Cardiac fibroblast (primary cell): Measurements from ENCODE around the gene RNF225.

Source experiments
- DNase-seq, 2 donors: peaks; one replicate each; pipeline versions ENCODE4 v3.0.0 to v3.0.0-alpha.2; 2010; ENCODE audit warnings: low read depth in 2 of 2
- H3K4me3 ChIP-seq, 2 donors: replicated peaks in 1 of 2; 1 replicate in 1 of 2; 2 replicates in 1 of 2; pipeline ENCODE4 v1.5.1; 2011; ENCODE audit warnings: low read depth in 2 of 2, low read length in 2 of 2, mild to moderate bottlenecking in 2 of 2, moderate library complexity in 1 of 2
- CTCF ChIP-seq: IDR thresholded peaks from one replicate; pipeline ENCODE4 v1.5.1; 2011; ENCODE audit warnings: low read depth, mild to moderate bottlenecking, low read length, inconsistent platforms

RNF225 gene

DNA sequence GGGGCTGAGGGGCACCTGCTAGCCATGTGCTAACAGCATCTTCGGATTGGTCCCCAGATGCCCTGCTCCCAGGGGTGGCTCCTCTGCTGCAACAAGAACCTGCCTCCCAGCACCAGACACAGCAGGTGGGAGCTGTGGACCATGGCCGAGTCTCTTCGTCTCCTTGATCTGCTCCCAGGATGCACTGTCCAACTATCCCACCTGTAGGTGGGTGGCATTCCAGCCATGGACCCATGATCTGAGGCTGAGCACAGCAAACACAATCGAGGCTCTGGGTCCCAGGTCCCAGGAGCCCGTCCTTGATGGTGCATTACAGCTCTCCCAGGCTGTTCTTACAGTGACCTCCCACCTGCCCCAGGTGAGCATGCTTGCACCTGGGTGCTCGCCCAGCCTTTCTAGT, 16.2 kb upstream of the RNF225 start:
- DNase-seq, result no peak
- TF ChIP-seq CTCF, result no peak
- no peak overlapping the region for H3K4me3 ChIP-seq

DNA sequence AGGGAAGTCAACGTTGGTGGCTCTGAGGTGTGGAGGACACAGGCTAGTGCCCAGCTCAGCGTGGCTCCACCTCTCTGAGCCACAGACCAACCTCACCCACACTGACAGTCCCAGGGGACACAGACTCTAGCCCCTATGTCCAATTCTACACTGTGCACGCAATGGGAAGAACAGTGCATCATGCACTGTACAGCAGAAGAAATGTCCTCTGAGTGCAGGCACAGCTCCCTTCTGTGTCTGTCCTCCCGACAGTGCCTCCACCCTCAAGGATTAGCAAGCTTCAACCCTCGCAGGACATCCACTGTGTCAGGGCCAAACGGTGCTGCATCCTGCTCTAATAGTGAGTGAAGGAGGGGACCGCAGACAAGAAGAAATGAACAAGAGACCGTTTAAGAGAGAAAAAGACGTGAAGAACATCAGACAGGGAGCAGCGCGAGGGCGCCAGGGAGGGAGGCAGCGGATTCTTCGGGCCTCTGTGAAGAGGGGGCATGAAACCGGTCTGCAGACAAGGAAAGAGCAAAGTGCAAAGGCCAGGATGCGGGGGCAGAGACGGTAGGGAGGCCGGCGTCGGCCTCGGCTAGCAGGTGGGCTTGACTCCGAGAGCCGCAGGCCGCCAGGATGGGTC, 15.3 kb upstream of the RNF225 start:
- TF ChIP-seq CTCF, result no peak
- no peak for DNase-seq
- peak overlapping the region; percentile 58 to 77 for H3K4me3 ChIP-seq

DNA sequence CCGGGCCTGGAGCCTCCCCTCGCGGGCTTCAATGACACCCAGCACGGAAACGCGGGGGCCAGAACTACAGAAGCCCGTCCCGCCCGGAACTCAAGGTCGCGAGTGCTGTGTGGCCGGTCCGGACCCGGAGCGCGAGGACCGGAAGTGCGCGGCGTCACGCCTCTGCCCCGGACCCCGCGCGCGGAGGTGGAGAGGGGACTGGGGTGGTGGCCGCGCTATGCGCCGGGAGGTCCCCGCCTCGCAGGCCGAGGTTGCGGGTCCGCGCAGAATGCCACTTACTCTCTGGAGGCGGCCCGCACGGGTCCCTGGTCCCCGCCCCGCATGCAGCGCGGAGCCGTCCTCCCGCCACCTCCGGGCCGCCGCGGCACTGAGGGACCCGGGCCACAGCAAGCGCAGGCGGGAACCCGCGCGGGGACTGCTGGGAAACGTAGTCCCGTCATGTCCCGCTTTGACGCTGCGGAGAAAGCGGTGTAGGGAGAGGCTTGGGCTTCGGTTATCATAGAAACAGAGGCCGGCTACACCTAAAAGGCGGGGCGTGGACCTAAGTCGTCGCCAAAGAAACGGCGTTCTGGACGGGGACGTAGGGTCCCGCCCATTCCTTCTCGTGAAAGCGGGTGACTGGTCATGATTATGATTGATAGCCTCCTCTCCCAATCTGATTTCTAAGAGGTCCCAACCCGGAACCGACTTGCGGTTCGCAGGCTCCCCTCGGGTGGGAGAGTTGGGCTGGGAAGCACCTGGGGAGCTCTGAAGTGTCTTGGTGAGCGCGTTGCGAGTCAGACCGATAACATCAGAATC, 14.6 kb upstream of the RNF225 start, which contains the start of gene ZNF837:
Gene ZNF837, minus strand, starts transcription at position 369 of the 798 bp plus-strand sequence. CDS start 11,698 bp downstream, outside the sequence.
- H3K4me3 ChIP-seq, result peak within 1 kb of the TSS; percentile 58 to 77
- peak; percentile 100 for DNase-seq
- TF ChIP-seq CTCF, result no peak

DNA sequence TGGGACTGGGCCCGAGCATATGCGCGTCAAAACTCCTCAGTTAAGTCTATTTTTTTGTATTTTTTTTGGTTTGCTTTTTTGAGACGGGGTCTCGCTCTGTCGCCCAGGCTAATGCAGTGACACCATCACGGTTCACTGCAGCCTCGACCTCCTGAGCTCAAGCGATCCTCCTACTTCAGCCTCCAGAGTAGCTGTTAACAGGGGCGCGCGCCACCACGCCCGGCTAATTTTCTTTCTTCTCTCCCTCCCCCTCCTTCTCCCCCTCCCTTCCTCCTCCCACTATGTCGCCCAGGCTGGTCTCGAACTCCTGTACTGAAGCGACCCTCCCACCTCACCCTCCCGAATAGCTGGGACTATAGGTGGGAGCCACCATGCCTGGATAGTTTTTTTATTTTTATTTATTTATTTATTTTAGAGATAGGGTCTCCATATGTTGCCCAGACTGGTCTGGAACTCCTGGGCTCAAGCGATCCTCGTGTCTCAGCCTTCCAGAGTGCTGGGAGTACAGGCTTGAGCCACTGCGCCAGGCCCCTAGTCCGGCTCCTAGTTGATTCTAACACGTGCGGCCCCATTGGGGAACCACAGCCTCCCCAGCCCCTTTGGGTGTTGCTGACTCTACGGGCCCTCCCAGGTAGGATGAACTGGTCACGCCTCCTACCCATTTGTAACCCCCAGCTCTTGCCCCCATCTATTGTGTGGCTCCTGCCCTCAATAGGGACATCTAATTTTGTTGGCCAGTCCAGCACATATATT, 13.8 kb upstream of the RNF225 start:
- peak overlapping the region; percentile 58 to 77 for H3K4me3 ChIP-seq
- TF ChIP-seq CTCF, result no peak
- no peak for DNase-seq

GRCh38 chr19:58382997-58383603, 12.4 kb upstream of the RNF225 start:
- no peak for TF ChIP-seq CTCF
- no peak overlapping the region for H3K4me3 ChIP-seq
- DNase-seq, result no peak

- H3K4me3 ChIP-seq, result peak overlapping the region in 1 of 2 donors; percentile 87
- no peak for DNase-seq
- no peak for TF ChIP-seq CTCF
Observed at GRCh38 chr19:58385313-58385890, 10.1 kb upstream of the RNF225 start.
